Keratinocyte (primary cell): ENCODE measurements around the gene STAC3.
"Not testable (repeated sequence)": the region's sequence is repeated elsewhere in the genome, so short reads cannot be mapped to it uniquely, and the experiment has no call there.

ENCODE experiments used
- EZH2 ChIP-seq: IDR thresholded peaks from one replicate; pipeline ENCODE4 v1.6.1; 2012; ENCODE audit warnings: inconsistent platforms, mild to moderate bottlenecking, low read length, moderate library complexity
- TF ChIP-seq, protein P1 (sequence below), 3 experiments: IDR thresholded peaks in 1 of 3; conservative IDR thresholded peaks in 1 of 3; optimal IDR thresholded peaks in 1 of 3; 2 replicates in 2 of 3; 3 replicates in 1 of 3; pipeline versions ENCODE3 to v1.5.1; 2011; ENCODE audit warnings: low read length in 3 of 3, mild to moderate bottlenecking in 3 of 3, moderate library complexity in 2 of 3, control low read depth in 1 of 3, inconsistent platforms in 1 of 3; ENCODE audit not compliant: insufficient read depth in 2 of 3; ENCODE audit errors: extremely low read depth in 1 of 3

DNA sequence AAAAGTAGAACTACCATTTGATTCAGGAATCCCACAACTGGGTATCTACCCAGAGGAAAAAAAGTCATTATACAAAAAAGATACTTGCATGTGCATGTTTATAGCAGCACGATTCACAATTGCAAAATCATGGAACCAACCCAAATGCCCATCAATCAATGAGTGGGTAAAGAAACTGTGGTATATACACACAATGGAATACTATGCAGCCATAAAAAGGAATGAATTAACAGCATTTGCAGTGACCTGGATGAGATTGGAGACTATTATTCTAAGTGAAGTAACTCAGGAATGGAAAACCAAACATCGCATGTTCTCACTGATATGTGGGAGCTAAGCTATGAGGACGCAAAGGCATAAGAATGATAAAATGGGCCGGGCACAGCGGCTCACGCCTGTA is 25.2 kb upstream of the STAC3 start:
- TF ChIP-seq, protein P1, sequence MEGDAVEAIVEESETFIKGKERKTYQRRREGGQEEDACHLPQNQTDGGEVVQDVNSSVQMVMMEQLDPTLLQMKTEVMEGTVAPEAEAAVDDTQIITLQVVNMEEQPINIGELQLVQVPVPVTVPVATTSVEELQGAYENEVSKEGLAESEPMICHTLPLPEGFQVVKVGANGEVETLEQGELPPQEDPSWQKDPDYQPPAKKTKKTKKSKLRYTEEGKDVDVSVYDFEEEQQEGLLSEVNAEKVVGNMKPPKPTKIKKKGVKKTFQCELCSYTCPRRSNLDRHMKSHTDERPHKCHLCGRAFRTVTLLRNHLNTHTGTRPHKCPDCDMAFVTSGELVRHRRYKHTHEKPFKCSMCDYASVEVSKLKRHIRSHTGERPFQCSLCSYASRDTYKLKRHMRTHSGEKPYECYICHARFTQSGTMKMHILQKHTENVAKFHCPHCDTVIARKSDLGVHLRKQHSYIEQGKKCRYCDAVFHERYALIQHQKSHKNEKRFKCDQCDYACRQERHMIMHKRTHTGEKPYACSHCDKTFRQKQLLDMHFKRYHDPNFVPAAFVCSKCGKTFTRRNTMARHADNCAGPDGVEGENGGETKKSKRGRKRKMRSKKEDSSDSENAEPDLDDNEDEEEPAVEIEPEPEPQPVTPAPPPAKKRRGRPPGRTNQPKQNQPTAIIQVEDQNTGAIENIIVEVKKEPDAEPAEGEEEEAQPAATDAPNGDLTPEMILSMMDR (optimal IDR thresholded peaks at IDR 0.05 in 1 of 3, IDR thresholded peaks at IDR 0.05 in 1 of 3, conservative IDR thresholded peaks at IDR 0.05 in 1 of 3; ENCODE audit: extremely low read depth in 1 of 3, insufficient read depth in 2 of 3, low read length in 3 of 3): not testable (repeated sequence)
- not testable (repeated sequence) for TF ChIP-seq EZH2
